Activated CD4-positive, alpha-beta T cell treated with anti-CD3 and anti-CD28 coated beads, Interleukin-2, amount 10 ng/mL, durations not matched to agents 7 days and 5 days (primary cell): ENCODE results near the gene ALOX5. TPM values are rescaled to one million over a fixed set of nuclear protein-coding genes. Genes with fewer than 3 reads are reported as not detected.
A peak's percentile ranks its signal among the peaks of the same experiment; 100 is the strongest.

ENCODE experiments used
- CTCF ChIA-PET: fragments of 350-600 bp; sonication (Branson Sonifier 250); formaldehyde crosslinking; loops from one replicate; lab custom pipeline; 2021; ENCODE audit warnings: antibody characterized with exemption; lab: Charles Lee
- POLR2A ChIA-PET: fragments of 350-600 bp; sonication (Branson Sonifier 250); formaldehyde crosslinking; loops from one replicate; lab custom pipeline; 2021; ENCODE audit warnings: antibody characterized with exemption; lab: Charles Lee
- DNase-seq: peaks from one replicate; pipeline ENCODE4 v3.0.0-alpha.2; 2020
- H3K27ac Mint-ChIP-seq: one replicate; pipeline ENCODE4 v1.8.0; 2021; ENCODE audit warnings: mild to moderate bottlenecking, moderate library complexity, mixed read lengths
- H3K27me3 Mint-ChIP-seq: one replicate; pipeline ENCODE4 v1.8.0; 2021; ENCODE audit warnings: mixed read lengths
- H3K36me3 Mint-ChIP-seq: one replicate; pipeline ENCODE4 v1.8.0; 2021; ENCODE audit warnings: low read depth, mixed read lengths
- H3K4me1 Mint-ChIP-seq: one replicate; pipeline ENCODE4 v1.8.0; 2021; ENCODE audit warnings: mixed read lengths
- H3K4me3 Mint-ChIP-seq: one replicate; pipeline ENCODE4 v1.8.0; 2021; ENCODE audit warnings: mild to moderate bottlenecking, moderate library complexity, mixed read lengths
- H3K9me3 Mint-ChIP-seq: one replicate; pipeline ENCODE4 v1.8.0; 2021; ENCODE audit warnings: mixed read lengths
- total RNA-seq, 2 experiments: library from RNA; stranded (reverse); gene quantifications; one replicate each; pipeline ENCODE4 v1.2.3, GENCODE V29; 2021

The ALOX5 gene
- total RNA-seq, 2 experiments from 2014 or later = 6.7 to 9.0 TPM

- peaks cover 10% of the 10 kb centered on the region for H3K9me3 Mint-ChIP-seq
- H3K27ac Mint-ChIP-seq = peak overlapping the region; percentile 83
- ChIA-PET CTCF (interaction anchor here (0.6 to 1.7 kb wide), 3 partner anchors 12 to 17 kb away, joined by 3 to 5 read pairs (median 3); no protein-coding TSS in a partner anchor), POLR2A (no interaction called here)
- DNase-seq = no peak
- peak overlapping the region; percentile 59 for H3K4me3 Mint-ChIP-seq
- H3K4me1 Mint-ChIP-seq = peaks cover 61% of the 10 kb centered on the region
- peaks cover 29% of the 10 kb centered on the region for H3K36me3 Mint-ChIP-seq
- peaks cover 15% of the 10 kb centered on the region for H3K27me3 Mint-ChIP-seq
These were observed 43.7 kb downstream of the ALOX5 start for GRCh38 chr10:45417746-45418145.

DNA sequence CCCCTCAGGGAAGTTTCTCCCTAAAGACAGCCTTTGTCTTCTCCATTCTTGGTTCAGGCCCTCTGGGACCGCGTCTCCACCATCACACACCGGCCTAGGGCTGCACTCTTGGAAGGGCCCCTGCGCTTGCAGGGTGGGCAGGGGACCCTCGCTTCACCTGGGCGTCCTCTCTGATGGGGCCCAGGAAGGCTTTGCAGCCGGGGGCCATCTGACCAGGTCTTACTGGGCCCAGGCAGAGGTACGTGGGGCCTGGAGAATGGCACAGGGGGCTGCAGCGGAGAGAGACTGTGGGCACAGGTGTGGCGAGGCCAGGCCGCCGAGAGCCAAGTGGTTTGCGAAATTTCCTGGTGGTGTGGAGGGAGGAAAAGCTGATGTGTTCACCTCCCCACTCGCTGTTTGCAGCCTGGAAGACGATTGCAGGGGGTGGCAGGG lies 44.4 kb downstream of the ALOX5 start:
- Mint-ChIP-seq H3K4me1 (peaks cover 67% of the 10 kb centered on the region), H3K27me3 (peaks cover 10% of the 10 kb centered on the region), H3K4me3 (peak overlapping the region; percentile 97), H3K27ac (peak overlapping the region; percentile 98), H3K36me3 (peaks cover 23% of the 10 kb centered on the region), H3K9me3 (peaks cover 10% of the 10 kb centered on the region)
- POLR2A ChIA-PET = no interaction called here
- CTCF ChIA-PET = interaction anchor here (0.6 to 1.7 kb wide), 3 partner anchors 13 to 35 kb away, joined by 3 to 5 read pairs (median 3); no protein-coding TSS in a partner anchor
- DNase-seq = no peak

DNA sequence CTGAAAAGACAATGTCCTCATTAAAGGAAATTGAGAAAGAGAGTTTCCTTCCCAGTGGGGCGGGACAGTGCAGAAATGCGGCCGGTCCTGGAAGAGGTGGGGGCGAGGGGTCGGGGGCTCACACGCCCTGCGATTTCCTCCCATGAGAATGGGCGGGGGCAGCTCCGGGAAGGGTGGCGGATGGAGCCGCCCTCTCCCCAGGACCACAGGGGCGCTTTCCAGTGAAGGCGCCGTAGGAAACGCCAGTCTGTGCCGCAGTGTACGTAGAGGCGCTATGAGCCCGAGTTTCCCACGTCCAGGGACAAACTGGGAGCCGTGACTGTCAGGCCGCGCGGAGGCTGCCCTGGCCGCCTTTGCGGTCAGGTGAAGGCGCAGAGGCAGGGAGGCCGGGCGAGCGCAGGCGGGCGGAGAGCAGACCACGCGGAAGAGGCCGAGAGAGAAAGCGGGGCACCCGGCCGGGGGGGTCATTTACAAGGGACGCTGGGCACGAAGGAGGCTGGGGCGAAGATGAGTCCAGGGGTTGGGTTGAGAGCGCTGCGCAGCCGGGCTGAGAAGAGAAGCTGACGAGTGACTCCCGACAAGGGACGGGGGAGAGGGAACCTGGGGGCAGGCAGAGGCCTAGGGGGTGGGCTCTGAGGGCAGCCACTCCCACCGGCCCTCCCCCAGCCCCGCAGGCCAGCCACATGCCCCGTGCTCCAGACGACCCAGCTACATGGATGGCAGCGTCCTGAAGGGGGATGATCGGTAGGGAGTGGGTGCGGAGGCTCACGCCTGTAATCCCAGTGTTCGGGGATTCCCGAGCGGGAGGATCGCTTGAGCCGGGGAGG lies 45.0 kb downstream of the ALOX5 start:
- POLR2A ChIA-PET = no interaction called here
- peak overlapping the region; percentile 98 for H3K27ac Mint-ChIP-seq
- H3K27me3 Mint-ChIP-seq = peaks cover 7% of the 10 kb centered on the region
- CTCF ChIA-PET = interaction anchor here (0.6 to 1.7 kb wide), 5 partner anchors 9 to 66 kb away, joined by 3 to 5 read pairs (median 3); no protein-coding TSS in a partner anchor
- H3K4me1 Mint-ChIP-seq = peaks cover 74% of the 10 kb centered on the region
- DNase-seq = peak; percentile 69
- H3K4me3 Mint-ChIP-seq = peak overlapping the region; percentile 97
- peaks cover 7% of the 10 kb centered on the region for H3K9me3 Mint-ChIP-seq
- H3K36me3 Mint-ChIP-seq = peaks cover 20% of the 10 kb centered on the region

DNA sequence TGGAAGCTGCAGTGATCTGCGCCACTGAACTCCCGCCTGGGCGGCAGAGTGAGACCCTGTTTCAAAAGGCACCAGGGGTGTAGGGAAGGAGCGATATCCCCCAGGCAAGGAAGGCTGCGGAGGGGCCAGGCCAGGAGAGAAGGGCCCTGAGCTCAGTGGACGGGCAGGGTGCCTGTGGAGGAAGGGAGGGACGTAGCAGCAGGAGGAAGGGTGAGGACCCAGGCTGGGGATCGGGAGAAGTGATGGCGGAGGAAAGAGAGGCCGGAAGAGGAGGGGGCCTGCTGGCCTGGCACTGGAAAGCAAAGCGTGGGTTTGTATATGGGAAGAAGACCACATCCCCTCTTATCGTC lies 45.6 kb downstream of the ALOX5 start:
- Mint-ChIP-seq H3K9me3 (peaks cover 6% of the 10 kb centered on the region), H3K4me3 (peak overlapping the region; percentile 97), H3K27ac (peak overlapping the region; percentile 98), H3K27me3 (peaks cover 5% of the 10 kb centered on the region), H3K4me1 (peaks cover 77% of the 10 kb centered on the region), H3K36me3 (peaks cover 22% of the 10 kb centered on the region)
- peak; percentile 12 for DNase-seq
- ChIA-PET CTCF (interaction anchor here (0.6 to 1.7 kb wide), 6 partner anchors 9 to 66 kb away, joined by 3 to 5 read pairs (median 3); no protein-coding TSS in a partner anchor), POLR2A (no interaction called here)

GRCh38 chr10:45420453-45421192 lies 46.6 kb downstream of the ALOX5 start:
- CTCF ChIA-PET = interaction anchor here (1.0 to 2.6 kb wide), 5 partner anchors 10 to 251 kb away, joined by 3 to 16 read pairs (median 5); no protein-coding TSS in a partner anchor
- Mint-ChIP-seq H3K27me3 (peaks cover 3% of the 10 kb centered on the region), H3K9me3 (peaks cover 5% of the 10 kb centered on the region), H3K4me3 (peak overlapping the region; percentile 97), H3K27ac (peak overlapping the region; percentile 98), H3K36me3 (peaks cover 20% of the 10 kb centered on the region), H3K4me1 (peaks cover 85% of the 10 kb centered on the region)
- peak; percentile 65 for DNase-seq
- POLR2A ChIA-PET = no interaction called here

DNA sequence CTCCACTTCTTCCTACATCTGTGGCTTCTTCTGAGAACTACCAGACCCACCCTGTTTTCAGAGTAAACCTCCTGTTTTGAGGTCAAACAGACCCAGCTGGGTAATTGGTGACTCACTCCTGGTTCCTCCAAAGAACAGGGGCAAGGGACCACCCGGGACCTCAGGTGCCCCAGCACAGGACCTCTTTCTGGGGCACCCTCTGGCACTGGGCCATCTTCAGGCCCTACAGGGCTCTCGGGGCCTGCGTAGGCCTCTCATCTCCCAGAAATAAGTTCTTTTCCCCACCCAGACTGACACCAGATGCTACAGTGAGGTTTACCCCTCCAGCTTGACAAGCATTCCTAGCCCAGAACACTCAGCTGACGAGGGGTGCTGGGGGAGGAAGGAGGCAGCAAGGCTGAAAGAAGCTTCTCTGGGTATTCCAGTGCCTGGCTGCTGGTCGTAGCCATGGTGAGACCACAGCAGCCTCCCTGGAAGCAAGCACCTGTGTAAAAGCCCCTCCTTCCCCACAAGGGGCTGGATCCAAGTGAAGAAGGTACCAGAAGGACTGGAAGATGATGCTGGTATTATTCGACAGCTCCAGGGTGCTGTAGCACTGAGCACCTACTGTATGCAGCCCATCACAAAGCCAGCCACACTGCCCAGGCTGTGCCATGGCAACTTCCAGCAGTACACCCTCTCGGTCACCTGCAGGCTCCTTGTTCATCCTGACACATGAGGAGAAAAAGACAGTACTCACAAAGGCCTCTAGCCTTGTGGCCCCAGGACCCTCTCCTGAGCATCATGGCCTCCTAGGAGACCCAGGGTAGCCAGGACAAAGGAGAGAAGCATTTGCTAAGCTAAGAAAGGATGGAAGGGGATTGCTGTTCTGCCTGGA lies 47.4 kb downstream of the ALOX5 start:
- DNase-seq = peak; percentile 46
- CTCF ChIA-PET = interaction anchor here (1.0 to 2.6 kb wide), 6 partner anchors 9 to 250 kb away, joined by 3 to 16 read pairs (median 5); no protein-coding TSS in a partner anchor

DNA sequence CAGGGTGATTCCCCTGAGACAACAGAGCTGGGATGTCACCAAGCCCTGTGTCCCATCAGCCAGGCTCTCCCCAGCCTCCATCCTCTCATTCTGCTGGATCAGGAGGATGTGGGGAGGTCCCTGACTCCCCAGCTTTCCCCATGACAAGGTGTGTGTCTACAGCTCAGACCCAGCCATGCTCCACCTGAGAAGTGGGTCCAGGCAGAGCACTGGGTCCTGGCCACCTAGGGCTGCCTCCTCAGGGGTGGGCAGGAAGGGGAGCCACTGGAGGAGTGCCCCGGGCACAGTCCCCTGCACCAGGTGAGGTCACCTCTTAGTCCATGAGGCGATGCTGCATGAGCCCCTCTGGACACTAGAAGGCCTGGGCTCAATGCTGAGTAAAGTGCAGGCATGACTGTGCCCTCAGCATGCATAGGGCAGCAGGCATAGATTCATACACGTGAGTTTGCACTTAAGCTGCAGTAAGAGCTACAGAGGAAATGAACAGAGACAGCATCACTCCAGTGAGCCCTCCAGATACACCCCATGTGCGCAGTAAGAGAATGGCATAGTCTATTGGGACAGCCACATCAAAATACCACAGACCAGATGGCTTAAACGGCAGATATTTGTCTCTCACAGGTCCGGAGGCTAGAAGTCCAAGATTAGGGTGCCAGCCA lies 48.3 kb downstream of the ALOX5 start:
- Mint-ChIP-seq H3K36me3 (peaks cover 12% of the 10 kb centered on the region), H3K9me3 (no peaks in the 10 kb centered on the region), H3K27me3 (no peaks in the 10 kb centered on the region), H3K4me3 (no peak overlapping the region), H3K4me1 (peaks cover 91% of the 10 kb centered on the region), H3K27ac (peak overlapping the region; percentile 98)
- DNase-seq = no peak
- POLR2A ChIA-PET = no interaction called here
- CTCF ChIA-PET = interaction anchor here (1.2 to 2.6 kb wide), 3 partner anchors 8 to 38 kb away, joined by 5 to 16 read pairs (median 7); no protein-coding TSS in a partner anchor

More for the DNA sequence above, 47.4 kb downstream of the ALOX5 start:
- POLR2A ChIA-PET = no interaction called here
- Mint-ChIP-seq H3K27ac (peak overlapping the region; percentile 98), H3K36me3 (peaks cover 16% of the 10 kb centered on the region), H3K4me3 (peak overlapping the region; percentile 97), H3K4me1 (peaks cover 92% of the 10 kb centered on the region), H3K9me3 (peaks cover 4% of the 10 kb centered on the region), H3K27me3 (peaks cover 3% of the 10 kb centered on the region)

DNA sequence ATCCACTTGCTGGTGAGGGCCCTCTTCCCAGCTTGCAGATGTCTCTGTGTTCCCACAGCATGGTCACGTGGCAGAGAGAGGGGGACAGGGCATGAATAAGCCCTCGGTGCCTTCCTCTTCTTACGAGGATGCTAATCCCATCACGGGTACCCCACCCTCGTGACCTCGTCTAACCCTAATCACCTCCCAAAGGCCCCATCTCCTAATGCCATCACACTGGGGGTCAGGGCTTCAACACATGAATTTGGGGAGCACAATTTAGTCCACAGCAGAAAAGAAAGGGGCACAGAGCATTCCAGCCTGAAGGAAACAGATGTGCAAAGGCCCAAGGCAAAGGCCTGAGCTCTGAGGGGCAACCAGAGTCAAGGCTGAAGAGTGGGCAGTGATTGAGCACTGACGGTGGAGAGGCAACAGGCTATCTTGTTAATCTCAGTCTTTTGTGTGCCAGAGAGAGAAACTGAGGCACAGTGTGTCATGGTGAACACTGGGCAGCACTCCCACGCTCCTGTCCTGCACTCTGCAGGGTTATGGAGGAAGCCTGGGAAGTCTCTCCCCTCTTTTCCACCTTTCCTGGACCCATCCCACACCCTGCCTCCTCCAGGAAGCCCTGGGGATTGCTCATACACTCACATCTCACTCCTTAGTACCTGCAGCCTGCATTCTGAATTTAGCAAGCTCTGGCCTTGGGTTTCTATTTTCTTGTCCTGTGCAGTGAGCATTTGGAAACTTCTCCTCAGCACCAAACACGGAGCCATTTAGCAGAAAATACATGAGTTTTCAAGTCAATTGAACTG lies 49.0 kb downstream of the ALOX5 start:
- ChIA-PET POLR2A (no interaction called here), CTCF (no interaction called here)
- no peak for DNase-seq
- no peaks in the 10 kb centered on the region for H3K9me3 Mint-ChIP-seq
- peaks cover 83% of the 10 kb centered on the region for H3K4me1 Mint-ChIP-seq
- H3K4me3 Mint-ChIP-seq = no peak overlapping the region
- H3K36me3 Mint-ChIP-seq = peaks cover 7% of the 10 kb centered on the region
- peak overlapping the region; percentile 98 for H3K27ac Mint-ChIP-seq
- H3K27me3 Mint-ChIP-seq = no peaks in the 10 kb centered on the region

DNA sequence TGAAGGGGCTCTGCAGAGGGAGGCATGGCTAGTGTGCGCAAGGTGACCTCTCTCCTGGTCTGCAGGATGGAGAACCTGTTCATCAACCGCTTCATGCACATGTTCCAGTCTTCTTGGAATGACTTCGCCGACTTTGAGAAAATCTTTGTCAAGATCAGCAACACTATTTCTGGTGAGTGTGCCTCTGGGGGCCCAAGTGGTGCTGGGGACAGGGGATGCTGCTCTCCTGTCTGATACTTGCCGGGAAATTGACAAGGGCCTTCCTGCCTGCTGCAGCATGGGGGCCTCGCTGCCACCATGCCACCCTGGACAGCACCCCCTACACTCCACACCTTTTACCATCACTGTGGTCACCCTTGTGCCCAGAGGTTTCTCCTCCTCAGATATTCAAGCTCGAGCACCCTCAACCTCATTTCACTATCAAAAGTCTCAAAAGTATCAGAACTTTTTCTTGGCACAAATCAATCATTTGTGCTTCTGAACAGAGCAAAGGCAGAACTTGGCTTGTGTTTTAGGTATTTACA lies 50.0 kb downstream of the ALOX5 start:
- POLR2A ChIA-PET = no interaction called here

GRCh38 chr10:45424668-45425404 lies 50.8 kb downstream of the ALOX5 start:
- DNase-seq = no peak
- ChIA-PET POLR2A (no interaction called here), CTCF (interaction anchor here (0.8 kb wide), 1 partner anchor 19 kb away, joined by 3 read pairs; no protein-coding TSS in a partner anchor)
- no peaks in the 10 kb centered on the region for H3K9me3 Mint-ChIP-seq
- H3K4me3 Mint-ChIP-seq = no peak overlapping the region
- peaks cover 74% of the 10 kb centered on the region for H3K4me1 Mint-ChIP-seq
- H3K27me3 Mint-ChIP-seq = no peaks in the 10 kb centered on the region
- peaks cover 6% of the 10 kb centered on the region for H3K36me3 Mint-ChIP-seq
- H3K27ac Mint-ChIP-seq = peak overlapping the region; percentile 61

More for the DNA sequence above, 50.0 kb downstream of the ALOX5 start:
- H3K4me3 Mint-ChIP-seq = no peak overlapping the region
- H3K9me3 Mint-ChIP-seq = no peaks in the 10 kb centered on the region
- H3K27ac Mint-ChIP-seq = peak overlapping the region; percentile 51
- no peaks in the 10 kb centered on the region for H3K27me3 Mint-ChIP-seq
- peaks cover 75% of the 10 kb centered on the region for H3K4me1 Mint-ChIP-seq
- peaks cover 9% of the 10 kb centered on the region for H3K36me3 Mint-ChIP-seq
- no peak for DNase-seq
- CTCF ChIA-PET = no interaction called here
